ENCODE results near the gene CFHR5.
"Not testable (repeated sequence)": the region's sequence is repeated elsewhere in the genome, so short reads cannot be mapped to it uniquely, and the experiment has no call there.

CFHR5 gene

GRCh38 chr1:196977278-196977677, at the start of gene CFHR5:
Gene CFHR5, plus strand, starts transcription at chr1:196977556. Its CDS starts 109 bp downstream, at chr1:196977665.
- DNase-seq (ENCODE audit: insufficient read length, low spot score) (no peak), FAIRE-seq (peak; percentile 94)
- no peak for TF ChIP-seq CTCF (IDR thresholded peaks at IDR 0.05; ENCODE audit: insufficient read depth, missing control alignments)

GRCh38 chr1:196932853-196933252, 44.5 kb upstream of the CFHR5 start:
- FAIRE-seq; DNase-seq (ENCODE audit: insufficient read length, low spot score): not testable (repeated sequence)

DNA sequence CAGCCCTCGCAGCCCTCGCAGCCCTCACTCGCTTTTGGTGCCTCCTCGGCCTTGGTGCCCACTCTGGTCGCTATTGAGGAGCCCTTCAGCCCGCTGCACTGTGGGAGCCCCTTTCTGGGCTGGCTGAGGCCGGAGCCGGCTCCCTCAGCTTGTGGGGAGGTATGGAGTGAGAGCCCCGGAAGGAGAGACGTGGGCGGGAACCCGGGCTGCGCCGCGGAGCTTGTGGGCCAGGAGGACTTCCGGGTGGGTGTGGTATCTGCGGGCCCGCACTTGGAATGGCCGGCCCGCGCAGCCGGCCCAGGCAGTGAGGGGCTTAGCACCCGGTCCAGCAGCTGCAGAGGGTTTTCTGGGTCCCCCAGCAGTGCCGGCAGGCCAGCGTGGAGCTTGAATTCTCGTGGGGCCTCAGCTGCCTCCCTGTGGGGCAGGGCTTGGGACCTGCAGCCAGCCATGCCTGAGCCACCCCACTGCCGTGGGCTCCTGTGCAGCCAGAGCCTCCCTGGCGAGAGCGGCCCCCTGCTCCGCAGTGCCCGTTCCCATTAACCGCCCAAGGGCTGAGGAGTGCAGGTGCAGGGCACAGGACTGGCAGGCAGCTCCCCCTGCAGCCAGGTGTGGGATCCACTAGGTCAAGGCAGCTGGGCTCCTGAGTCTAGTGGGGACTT, 43.7 kb upstream of the CFHR5 start:
- FAIRE-seq (no peak), DNase-seq (ENCODE audit: insufficient read length, low spot score) (no peak)
- no peak for TF ChIP-seq CTCF (IDR thresholded peaks at IDR 0.05; ENCODE audit: insufficient read depth, missing control alignments)

- not testable (repeated sequence) for FAIRE-seq; DNase-seq (ENCODE audit: insufficient read length, low spot score)
Observed at GRCh38 chr1:196941474-196941873, 35.9 kb upstream of the CFHR5 start.

DNA sequence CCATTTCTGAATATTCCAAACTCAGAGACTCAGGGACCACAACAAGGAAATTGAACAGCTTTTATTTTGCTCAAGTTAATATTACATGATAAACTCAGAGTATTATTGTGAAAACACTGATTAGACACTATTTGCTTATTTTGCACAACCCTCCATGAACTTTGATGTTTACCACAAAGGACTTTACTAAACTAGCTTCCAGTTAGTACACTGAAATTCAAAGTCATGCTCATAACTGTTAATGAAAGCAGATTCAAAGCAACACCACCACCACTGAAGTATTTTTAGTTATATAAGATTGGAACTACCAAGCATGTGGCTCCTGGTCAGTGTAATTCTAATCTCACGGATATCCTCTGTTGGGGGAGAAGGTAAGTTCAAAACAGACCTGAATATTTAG, 33.8 kb upstream of the CFHR5 start, which contains the start of gene CFHR2:
CFHR2 (plus strand) TSS at position 171 of the 400 bp plus-strand sequence; CDS start at position 314, 143 bp downstream.
- DNase-seq (ENCODE audit: insufficient read length, low spot score): not testable (repeated sequence)
- FAIRE-seq: peak; percentile 87

DNA sequence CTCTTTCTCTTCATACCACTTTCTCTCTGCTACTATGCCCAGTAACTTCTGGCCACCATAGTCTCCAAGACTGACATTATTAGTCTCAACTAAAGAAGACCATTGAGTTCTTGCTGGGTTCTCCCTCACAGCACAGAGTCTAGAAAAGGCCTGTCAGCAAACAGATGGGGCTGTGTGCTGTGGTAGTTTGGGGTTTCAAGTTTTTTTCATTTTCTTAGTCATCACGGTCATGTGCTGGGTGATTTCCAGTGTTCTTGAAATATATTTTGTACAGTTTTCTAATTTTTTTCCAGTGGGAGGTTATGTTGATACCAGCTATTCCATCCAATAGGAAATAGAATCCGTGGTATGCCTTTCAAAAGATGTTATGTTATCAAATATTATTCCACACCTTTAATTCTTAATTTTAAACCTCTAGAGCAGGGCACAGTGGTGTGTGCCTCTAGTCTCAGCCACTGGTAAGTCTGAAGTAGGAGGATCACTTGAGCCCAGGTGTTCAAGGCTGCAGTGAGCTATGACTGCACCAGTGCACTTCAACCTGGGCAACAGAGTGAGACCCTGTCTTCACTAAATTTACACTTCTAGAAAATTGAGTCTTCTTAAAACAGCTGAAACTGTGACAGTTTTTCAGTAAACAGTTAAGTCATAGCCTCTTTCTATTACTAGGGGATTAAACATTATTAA, 25.5 kb upstream of the CFHR5 start:
- no peak for DNase-seq (ENCODE audit: insufficient read length, low spot score)
- FAIRE-seq: no peak
- no peak for TF ChIP-seq CTCF (IDR thresholded peaks at IDR 0.05; ENCODE audit: insufficient read depth, missing control alignments)

GRCh38 chr1:196954778-196955177, 22.6 kb upstream of the CFHR5 start:
- no peak for FAIRE-seq
- no peak for TF ChIP-seq CTCF (IDR thresholded peaks at IDR 0.05; ENCODE audit: insufficient read depth, missing control alignments)
- no peak for DNase-seq (ENCODE audit: insufficient read length, low spot score)

DNA sequence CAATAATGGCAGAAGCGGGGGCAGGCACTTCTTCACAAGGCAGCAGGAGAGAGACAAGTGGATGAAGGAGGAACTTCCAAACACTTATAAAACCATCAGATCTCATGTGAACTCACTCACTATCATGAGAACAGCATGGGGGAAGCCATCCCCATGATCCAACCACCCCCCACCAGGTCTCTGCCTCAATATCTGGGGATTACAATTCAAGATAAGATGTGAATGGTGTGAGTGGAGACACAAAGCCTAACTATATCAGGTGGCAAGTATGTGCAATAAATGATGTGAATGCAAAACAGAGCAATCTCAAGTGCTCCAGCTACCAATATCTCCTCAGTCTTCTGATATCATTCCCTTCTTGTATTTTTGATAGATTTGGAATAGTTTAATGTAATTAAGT, 21.4 kb upstream of the CFHR5 start:
- no peak for TF ChIP-seq CTCF (IDR thresholded peaks at IDR 0.05; ENCODE audit: insufficient read depth, missing control alignments)
- FAIRE-seq (no peak), DNase-seq (ENCODE audit: insufficient read length, low spot score) (no peak)
